GM19099 (cell line): Measurements from ENCODE around the gene NBEA.

ENCODE experiments used
- POLR2A ChIP-seq: IDR thresholded peaks from 3 replicates; pipeline ENCODE4 v1.6.1; 2011; ENCODE audit warnings: low read depth; ENCODE audit not compliant: insufficient read length; ENCODE audit errors: extremely low read depth

Gene NBEA

GRCh38 chr13:35501661-35502235 lies 559.7 kb downstream of the NBEA start:
- no peak for TF ChIP-seq POLR2A

GRCh38 chr13:35502456-35502855 lies 560.4 kb downstream of the NBEA start:
- TF ChIP-seq POLR2A: no peak

- TF ChIP-seq POLR2A: no peak
These were observed 570.3 kb downstream of the NBEA start for GRCh38 chr13:35512271-35512920.

GRCh38 chr13:35514061-35514477 lies 572.0 kb downstream of the NBEA start:
- no peak for TF ChIP-seq POLR2A

- no peak for TF ChIP-seq POLR2A
These were observed 572.9 kb downstream of the NBEA start for GRCh38 chr13:35514801-35515502.

GRCh38 chr13:35518337-35518946 lies 576.4 kb downstream of the NBEA start:
- TF ChIP-seq POLR2A: no peak

GRCh38 chr13:35524171-35524570 lies 582.1 kb downstream of the NBEA start:
- TF ChIP-seq POLR2A: no peak

GRCh38 chr13:35526577-35526976 lies 584.5 kb downstream of the NBEA start:
- no peak for TF ChIP-seq POLR2A

GRCh38 chr13:35527451-35527850 lies 585.4 kb downstream of the NBEA start:
- no peak for TF ChIP-seq POLR2A

- TF ChIP-seq POLR2A: no peak
These were observed 588.1 kb downstream of the NBEA start for GRCh38 chr13:35530147-35530546.

- TF ChIP-seq POLR2A: no peak
These were observed 588.5 kb downstream of the NBEA start for GRCh38 chr13:35530581-35530980.

GRCh38 chr13:35531526-35531925 lies 589.5 kb downstream of the NBEA start:
- TF ChIP-seq POLR2A: no peak

- TF ChIP-seq POLR2A: no peak
These were observed 592.3 kb downstream of the NBEA start for GRCh38 chr13:35534343-35534742.

GRCh38 chr13:35548790-35549189 lies 606.7 kb downstream of the NBEA start:
- no peak for TF ChIP-seq POLR2A

GRCh38 chr13:35549481-35549880 lies 607.4 kb downstream of the NBEA start:
- TF ChIP-seq POLR2A: no peak
